DOHH2 (cell line): ENCODE measurements around the gene UROC1.

Experiments used
- H3F3A ChIP-seq: fragments of 200-600 bp; sonication (generic), shearing (Covaris generic); 2 replicates; pipeline ENCODE4 v1.6.0; 2016; ENCODE audit warnings: antibody characterized with exemption, mild to moderate bottlenecking; ENCODE audit not compliant: control insufficient read depth, insufficient read depth
- H3K27ac ChIP-seq: fragments of 200-600 bp; sonication (generic); 2 replicates; pipeline ENCODE4 v1.5.1; 2014; ENCODE audit warnings: low read depth, mild to moderate bottlenecking, low read length, moderate library complexity
- H3K27me3 ChIP-seq: fragments of 200-600 bp; sonication (generic); 2 replicates; pipeline ENCODE4 v1.6.1; 2014; ENCODE audit warnings: mild to moderate bottlenecking, low read length, mixed read lengths; ENCODE audit not compliant: control insufficient read depth
- H3K36me3 ChIP-seq: fragments of 200-600 bp; sonication (generic); 2 replicates; pipeline ENCODE4 v1.6.1; 2014; ENCODE audit warnings: mild to moderate bottlenecking, low read length, moderate library complexity, mixed read lengths; ENCODE audit not compliant: control insufficient read depth
- H3K4me1 ChIP-seq: fragments of 200-600 bp; sonication (generic); 2 replicates; pipeline ENCODE4 v1.6.1; 2014; ENCODE audit warnings: mild to moderate bottlenecking, low read length, mixed read lengths; ENCODE audit not compliant: control insufficient read depth
- H3K4me2 ChIP-seq: fragments of 200-600 bp; sonication (generic); 2 replicates; pipeline ENCODE4 v1.6.0; 2014; ENCODE audit warnings: mild to moderate bottlenecking, low read length, moderate library complexity
- H3K4me3 ChIP-seq: fragments of 200-600 bp; sonication (generic); 2 replicates; pipeline ENCODE4 v1.5.1; 2014; ENCODE audit warnings: mild to moderate bottlenecking, low read length, mixed read lengths
- H3K79me2 ChIP-seq: fragments of 200-600 bp; sonication (generic); 2 replicates; pipeline ENCODE4 v1.6.1; 2014; ENCODE audit warnings: mild to moderate bottlenecking, low read length, mixed read lengths; ENCODE audit not compliant: control insufficient read depth
- H3K9me2 ChIP-seq: fragments of 200-600 bp; sonication (generic); replicated peaks from 2 replicates; pipeline ENCODE4 v1.6.1; 2014; ENCODE audit warnings: mild to moderate bottlenecking, low read length, mixed read lengths; ENCODE audit not compliant: control insufficient read depth
- H3K9me3 ChIP-seq: fragments of 200-600 bp; sonication (generic); 2 replicates; pipeline ENCODE4 v1.6.1; 2014; ENCODE audit warnings: antibody characterized with exemption, low read length, mixed read lengths; ENCODE audit not compliant: control insufficient read depth, insufficient read depth
- H4K20me1 ChIP-seq: fragments of 200-600 bp; sonication (generic); 2 replicates; pipeline ENCODE4 v1.6.0; 2014; ENCODE audit warnings: low read depth, mild to moderate bottlenecking, antibody characterized with exemption, low read length, moderate library complexity; ENCODE audit not compliant: control insufficient read depth, insufficient read depth
- EZH2phosphoT487 ChIP-seq: fragments of 200-600 bp; sonication (generic); IDR thresholded peaks from 2 replicates; pipeline ENCODE4 v1.6.1; 2017; ENCODE audit warnings: borderline replicate concordance, mild to moderate bottlenecking, antibody characterized with exemption, low read length, moderate library complexity, mixed read lengths
- TF ChIP-seq, protein P1 (sequence below): fragments of 200-600 bp; sonication (generic); IDR thresholded peaks from one replicate; pipeline ENCODE4 v1.5.1; 2014; ENCODE audit warnings: antibody characterized with exemption, mild to moderate bottlenecking, low read depth, low read length; ENCODE audit not compliant: poor library complexity, severe bottlenecking

The UROC1 gene

GRCh38 chr3:126523745-126524428, 6.3 kb upstream of the UROC1 start, which contains the start of gene CHST13:
CHST13 (plus strand) TSS chr3:126524155; CDS start chr3:126524333, 178 bp downstream.
- Histone ChIP-seq H3K27me3 (no peaks in the 10 kb centered on the region), H3K36me3 (no peaks in the 10 kb centered on the region), H3K4me3 (no peak within 1 kb of the TSS), H3K9me2 (no peaks in the 10 kb centered on the region), H3K79me2 (no peaks in the 10 kb centered on the region), H3F3A (no peaks in the 10 kb centered on the region), H4K20me1 (no peaks in the 10 kb centered on the region), H3K9me3 (no peaks in the 10 kb centered on the region), H3K27ac (no peak within 1 kb of the TSS), H3K4me1 (no peaks in the 10 kb centered on the region), H3K4me2 (no peak within 1 kb of the TSS)
- TF ChIP-seq EZH2phosphoT487 = no peak
- TF ChIP-seq, protein P1, sequence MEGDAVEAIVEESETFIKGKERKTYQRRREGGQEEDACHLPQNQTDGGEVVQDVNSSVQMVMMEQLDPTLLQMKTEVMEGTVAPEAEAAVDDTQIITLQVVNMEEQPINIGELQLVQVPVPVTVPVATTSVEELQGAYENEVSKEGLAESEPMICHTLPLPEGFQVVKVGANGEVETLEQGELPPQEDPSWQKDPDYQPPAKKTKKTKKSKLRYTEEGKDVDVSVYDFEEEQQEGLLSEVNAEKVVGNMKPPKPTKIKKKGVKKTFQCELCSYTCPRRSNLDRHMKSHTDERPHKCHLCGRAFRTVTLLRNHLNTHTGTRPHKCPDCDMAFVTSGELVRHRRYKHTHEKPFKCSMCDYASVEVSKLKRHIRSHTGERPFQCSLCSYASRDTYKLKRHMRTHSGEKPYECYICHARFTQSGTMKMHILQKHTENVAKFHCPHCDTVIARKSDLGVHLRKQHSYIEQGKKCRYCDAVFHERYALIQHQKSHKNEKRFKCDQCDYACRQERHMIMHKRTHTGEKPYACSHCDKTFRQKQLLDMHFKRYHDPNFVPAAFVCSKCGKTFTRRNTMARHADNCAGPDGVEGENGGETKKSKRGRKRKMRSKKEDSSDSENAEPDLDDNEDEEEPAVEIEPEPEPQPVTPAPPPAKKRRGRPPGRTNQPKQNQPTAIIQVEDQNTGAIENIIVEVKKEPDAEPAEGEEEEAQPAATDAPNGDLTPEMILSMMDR = no peak

DNA sequence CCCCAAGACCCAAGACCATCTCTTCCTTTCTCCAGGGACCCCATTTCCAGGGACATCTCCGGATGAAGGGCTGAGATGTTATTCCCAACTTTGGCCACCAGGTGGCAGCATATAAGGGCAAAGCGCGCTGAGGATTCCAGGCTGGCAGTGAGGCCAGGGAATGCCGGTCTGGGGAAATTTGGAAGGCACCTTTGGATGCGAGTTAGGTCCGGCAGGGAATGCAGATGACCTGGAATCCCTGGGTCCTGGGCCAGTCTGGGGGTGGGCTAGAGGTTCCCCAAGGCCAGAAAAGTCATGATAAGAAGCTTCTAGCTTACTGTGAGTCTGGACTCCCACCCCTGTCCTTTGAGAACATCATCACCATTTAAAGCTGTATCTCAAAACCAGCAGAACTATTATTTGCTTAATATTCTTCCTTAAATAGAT, 4.8 kb upstream of the UROC1 start:
- H3K36me3 ChIP-seq = no peaks in the 10 kb centered on the region
- H3K27me3 ChIP-seq = no peaks in the 10 kb centered on the region
- no peaks in the 10 kb centered on the region for H3K4me1 ChIP-seq
- H4K20me1 ChIP-seq = no peaks in the 10 kb centered on the region
- no peak overlapping the region for H3K27ac ChIP-seq
- H3K9me2 ChIP-seq = no peaks in the 10 kb centered on the region
- TF ChIP-seq, protein P1 = peak; percentile 92
- TF ChIP-seq EZH2phosphoT487 = no peak
- H3K9me3 ChIP-seq = no peaks in the 10 kb centered on the region
- no peaks in the 10 kb centered on the region for H3K79me2 ChIP-seq
- no peak overlapping the region for H3K4me3 ChIP-seq
- no peaks in the 10 kb centered on the region for H3F3A ChIP-seq
- no peak overlapping the region for H3K4me2 ChIP-seq

- no peak overlapping the region for H3K4me3 ChIP-seq
- H3K4me1 ChIP-seq = no peaks in the 10 kb centered on the region
- no peaks in the 10 kb centered on the region for H3K79me2 ChIP-seq
- no peaks in the 10 kb centered on the region for H3K36me3 ChIP-seq
- no peaks in the 10 kb centered on the region for H3K9me2 ChIP-seq
- TF ChIP-seq, protein P1 = no peak
- no peak for TF ChIP-seq EZH2phosphoT487
- no peak overlapping the region for H3K27ac ChIP-seq
- no peaks in the 10 kb centered on the region for H3F3A ChIP-seq
- no peaks in the 10 kb centered on the region for H3K27me3 ChIP-seq
- H4K20me1 ChIP-seq = no peaks in the 10 kb centered on the region
- H3K9me3 ChIP-seq = no peaks in the 10 kb centered on the region
- no peak overlapping the region for H3K4me2 ChIP-seq
Observed at GRCh38 chr3:126521122-126521891, 3.7 kb upstream of the UROC1 start.
